ENCODE data around the gene MAP2. TPM values are rescaled to one million over a fixed set of nuclear protein-coding genes. Genes with fewer than 3 reads are reported as not detected.

Gene MAP2
- total and polyA plus RNA-seq, 2 of the 8 experiments (the other 6 are each of a cell fraction or from before 2014, with no cell fraction given) = 5.9 to 9.4 TPM

DNA sequence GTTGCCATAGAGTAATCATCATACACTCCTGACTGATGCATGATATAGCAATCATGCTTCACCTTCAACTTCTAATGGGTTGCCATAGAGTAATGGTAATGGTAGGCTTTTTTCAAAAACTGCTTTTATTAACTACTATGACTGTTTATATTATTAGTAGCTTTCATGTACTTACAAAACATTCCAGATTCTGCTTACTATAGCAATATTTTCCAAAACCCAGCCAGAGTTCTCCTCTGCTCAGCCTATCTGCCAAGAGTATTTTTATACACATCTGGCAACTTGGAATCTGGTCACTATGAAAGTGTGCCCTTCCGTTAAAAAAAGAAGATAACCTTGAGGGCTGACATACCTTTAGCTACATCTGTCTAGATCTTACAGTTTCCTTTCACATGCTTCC lies 342.8 kb downstream of the MAP2 start:
- Histone ChIP-seq H3K27me3 (replicated peaks in 1 of 4; ENCODE audit: control insufficient read depth in 3 of 4, extremely low read depth in 1 of 4, insufficient read depth in 3 of 4, low read length in 3 of 4) (peaks cover 6 to 62% (median 30%) of the 10 kb centered on the region in 4 experiments), H3K23me2 (ENCODE audit: low read depth, low read length) (peaks cover 3% of the 10 kb centered on the region; the same call in 1 of the 2 replicates), H3K18ac (ENCODE audit: extremely low read depth, low read length) (no peak overlapping the region), H3K14ac (ENCODE audit: insufficient read length) (no peak overlapping the region), H3K79me1 (ENCODE audit: low read depth, low read length) (no peaks in the 10 kb centered on the region), H3K23ac (ENCODE audit: insufficient read length) (no peak overlapping the region), H3K36me3 (ENCODE audit: control insufficient read depth in 2 of 4, insufficient read depth in 4 of 4, low read length in 3 of 4) (no peaks in the 10 kb centered on the region), H4K91ac (replicated peaks; ENCODE audit: insufficient read length, low read length) (no peak overlapping the region), H2AK5ac (ENCODE audit: low read depth, low read length) (no peak overlapping the region), H2BK20ac (ENCODE audit: low read length) (no peak overlapping the region), H2AFZ (ENCODE audit: low read length) (no peak overlapping the region), H4K20me1 (replicated peaks in 1 of 2; ENCODE audit: control insufficient read depth in 1 of 2, insufficient read depth in 2 of 2, low read length in 2 of 2) (no peaks in the 10 kb centered on the region), H4K8ac (ENCODE audit: extremely low read depth, insufficient read depth, low read length) (no peak overlapping the region), H3K79me2 (ENCODE audit: control insufficient read depth in 1 of 2, insufficient read depth in 2 of 2, low read length in 2 of 2) (no peaks in the 10 kb centered on the region), H3K56ac (replicated peaks; ENCODE audit: insufficient read length, low read depth, low read length) (no peak overlapping the region), H3K4ac (replicated peaks; ENCODE audit: insufficient read length, low read depth, low read length) (no peak overlapping the region), H2BK120ac (replicated peaks; ENCODE audit: low read depth, low read length) (no peak overlapping the region), H4K5ac (ENCODE audit: insufficient read length, low read depth, low read length) (no peak overlapping the region), H3K4me1 (replicated peaks in 1 of 4; ENCODE audit: control insufficient read depth in 3 of 4, insufficient read depth in 4 of 4, low read length in 3 of 4) (peaks cover 0 to 2% (median 0%) of the 10 kb centered on the region in 4 experiments; a peak in 3 of 7 replicates), H3K27ac (ENCODE audit: low read depth, low read length) (no peak overlapping the region), H2BK5ac (ENCODE audit: low read depth, low read length) (no peak overlapping the region), H2BK15ac (ENCODE audit: low read length) (no peak overlapping the region), H2BK12ac (ENCODE audit: low read depth, low read length) (no peak overlapping the region), H3K9ac (replicated peaks in 1 of 4; ENCODE audit: extremely low read depth in 1 of 4, low read depth in 3 of 4, low read length in 3 of 4) (no peak overlapping the region), H3K4me2 (ENCODE audit: insufficient read depth in 1 of 2, low read depth in 2 of 2, low read length in 2 of 2) (no peak overlapping the region), H3K4me3 (ENCODE audit: extremely low read depth in 1 of 4, insufficient read depth in 2 of 4, low read depth in 3 of 4, low read length in 4 of 4) (no peak overlapping the region), H3K9me3 (ENCODE audit: insufficient read depth in 2 of 2, low read depth in 1 of 2, low read length in 1 of 2) (no peaks in the 10 kb centered on the region; a peak in 1 of 4 replicates)
- TF ChIP-seq TCF12 (IDR thresholded peaks at IDR 0.05; ENCODE audit: low read depth, low read length) (no peak), POLR2A (IDR thresholded peaks at IDR 0.05; ENCODE audit: control extremely low read depth in 1 of 2, low read depth in 2 of 2, low read length in 2 of 2) (no peak), CBX5 (IDR thresholded peaks at IDR 0.05; ENCODE audit: low read depth, low read length) (no peak)
- ChIA-PET CTCF (ENCODE audit: partially characterized antibody) (interaction anchor here (0.5 kb wide), 1 partner anchor 188 kb away, joined by 3 read pairs; no protein-coding TSS in a partner anchor), POLR2A (ENCODE audit: partially characterized antibody) (no interaction called here)
- WGBS, 2 experiments (ENCODE audit: extremely low coverage in 1 of 2, insufficient coverage in 1 of 2, insufficient read length in 1 of 2, insufficient replicate concordance in 2 of 2, low coverage in 1 of 2, low lambda C conversion rate in 2 of 2, missing lambda C conversion rate in 1 of 2) = 100% methylated on average over 1 of the region's 1 CpG; no CpG with 5 or more reads in 1 of the 2 experiments
- DNase-seq (ENCODE audit: low read depth in 1 of 2, low spot score in 2 of 2) (no peak), FAIRE-seq (no peak)

Data from H1 (cell line).